ENCODE measurements around the gene KYNU.
A peak's percentile ranks its signal among the peaks of the same experiment; 100 is the strongest.
"Not testable (repeated sequence)": the region's sequence is repeated elsewhere in the genome, so short reads cannot be mapped to it uniquely, and the experiment has no call there.

KYNU gene

DNA sequence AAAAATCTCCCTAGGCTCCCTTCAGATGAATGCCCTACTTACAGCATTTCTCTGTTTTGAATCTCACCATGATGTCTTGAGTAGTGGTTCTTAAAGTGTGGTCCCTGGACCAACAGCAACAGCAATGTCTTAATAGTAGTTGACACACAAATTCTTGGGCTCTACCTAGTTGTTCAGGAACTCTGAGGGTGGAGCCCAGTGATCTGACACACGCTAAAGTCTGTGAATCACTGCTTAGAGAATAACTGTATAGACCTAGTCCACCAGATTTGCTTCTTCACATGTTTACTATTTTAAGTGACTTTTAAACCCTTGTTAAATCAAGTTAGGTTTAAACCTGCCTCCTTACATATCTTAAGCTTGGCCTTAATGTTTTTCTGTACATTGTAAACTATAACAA is 204.2 kb downstream of the KYNU start:
- no peak overlapping the region for H3K4me3 ChIP-seq (ENCODE audit: control insufficient read depth, low read depth, low read length)
- no peak for DNase-seq (ENCODE audit: low read depth)
- no peak for TF ChIP-seq CTCF (IDR thresholded peaks at IDR 0.05; ENCODE audit: control insufficient read depth, insufficient read depth, low read depth, low read length, missing control alignments)

DNA sequence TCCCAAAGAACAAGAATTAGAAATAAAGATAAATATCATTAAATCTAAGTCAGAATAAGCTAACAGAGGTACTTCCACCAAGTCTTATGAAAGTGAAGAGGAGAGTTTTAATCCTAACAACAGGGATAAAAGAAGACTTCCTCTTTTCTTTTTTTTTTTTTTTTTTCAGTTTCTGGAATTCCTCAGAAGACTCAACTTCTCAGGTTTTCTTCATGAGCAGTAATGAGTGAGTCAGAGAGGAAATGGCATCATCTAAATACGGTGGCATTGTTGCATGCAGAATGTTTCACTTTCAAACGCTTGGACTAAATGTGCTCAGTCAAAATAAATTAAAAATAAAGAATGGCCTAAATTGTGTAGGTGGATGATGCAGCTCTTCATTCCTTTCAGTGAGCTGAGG is 206.2 kb downstream of the KYNU start:
- DNase-seq (ENCODE audit: low read depth) = peak; percentile 33
- TF ChIP-seq CTCF (IDR thresholded peaks at IDR 0.05; ENCODE audit: control insufficient read depth, insufficient read depth, low read depth, low read length, missing control alignments) = no peak
- H3K4me3 ChIP-seq (ENCODE audit: control insufficient read depth, low read depth, low read length) = no peak overlapping the region

DNA sequence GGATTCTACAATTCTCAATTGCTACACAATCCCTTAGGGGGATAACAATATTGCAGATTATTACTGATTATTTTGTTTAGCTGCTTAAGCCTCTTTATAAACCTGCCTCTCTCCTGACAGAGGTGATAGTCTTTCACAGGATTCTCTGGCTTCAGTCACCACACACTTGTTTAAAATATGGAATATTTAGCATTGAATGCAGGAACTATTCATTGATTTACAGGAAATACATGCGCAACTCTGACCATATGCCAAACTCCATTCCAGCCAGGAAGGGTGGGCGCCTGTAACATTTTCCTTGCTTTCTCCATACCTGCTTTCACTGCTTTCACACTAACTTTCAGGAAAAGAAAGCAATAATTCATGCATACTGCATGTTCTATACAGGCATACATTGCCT is 207.0 kb downstream of the KYNU start:
- no peak for TF ChIP-seq CTCF (IDR thresholded peaks at IDR 0.05; ENCODE audit: control insufficient read depth, insufficient read depth, low read depth, low read length, missing control alignments)
- no peak for DNase-seq (ENCODE audit: low read depth)

GRCh38 chr2:143085125-143085784 is 207.8 kb downstream of the KYNU start:
- TF ChIP-seq CTCF (IDR thresholded peaks at IDR 0.05; ENCODE audit: control insufficient read depth, insufficient read depth, low read depth, low read length, missing control alignments) = no peak
- DNase-seq (ENCODE audit: low read depth) = no peak
- H3K4me3 ChIP-seq (ENCODE audit: control insufficient read depth, low read depth, low read length) = no peak overlapping the region

More for the DNA sequence above, 207.0 kb downstream of the KYNU start:
- H3K4me3 ChIP-seq (ENCODE audit: control insufficient read depth, low read depth, low read length) = no peak overlapping the region

- TF ChIP-seq CTCF (IDR thresholded peaks at IDR 0.05; ENCODE audit: control insufficient read depth, insufficient read depth, low read depth, low read length, missing control alignments) = no peak
- H3K4me3 ChIP-seq (ENCODE audit: control insufficient read depth, low read depth, low read length) = no peak overlapping the region
- DNase-seq (ENCODE audit: low read depth) = no peak
These were observed 209.6 kb downstream of the KYNU start for GRCh38 chr2:143087033-143087432.

DNA sequence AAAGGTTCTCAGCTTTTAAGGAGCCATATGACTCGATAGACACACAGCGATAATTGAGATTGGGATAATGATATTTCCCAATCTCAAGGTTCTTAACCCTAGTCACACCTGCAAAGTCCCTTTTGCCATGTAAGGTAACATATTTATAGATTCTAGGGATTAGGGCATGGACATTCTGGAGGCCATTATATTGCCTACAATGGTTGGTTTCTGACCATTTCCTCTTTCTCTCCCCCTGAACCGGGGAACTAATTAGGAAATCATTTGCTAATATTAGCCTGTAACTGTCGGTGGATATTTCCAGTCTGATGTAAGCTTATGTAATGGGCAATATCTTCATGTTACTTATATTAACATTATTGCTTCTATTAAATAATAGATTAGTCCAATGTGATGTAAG is 210.9 kb downstream of the KYNU start:
- no peak for TF ChIP-seq CTCF (IDR thresholded peaks at IDR 0.05; ENCODE audit: control insufficient read depth, insufficient read depth, low read depth, low read length, missing control alignments)
- H3K4me3 ChIP-seq (ENCODE audit: control insufficient read depth, low read depth, low read length) = no peak overlapping the region
- no peak for DNase-seq (ENCODE audit: low read depth)

DNA sequence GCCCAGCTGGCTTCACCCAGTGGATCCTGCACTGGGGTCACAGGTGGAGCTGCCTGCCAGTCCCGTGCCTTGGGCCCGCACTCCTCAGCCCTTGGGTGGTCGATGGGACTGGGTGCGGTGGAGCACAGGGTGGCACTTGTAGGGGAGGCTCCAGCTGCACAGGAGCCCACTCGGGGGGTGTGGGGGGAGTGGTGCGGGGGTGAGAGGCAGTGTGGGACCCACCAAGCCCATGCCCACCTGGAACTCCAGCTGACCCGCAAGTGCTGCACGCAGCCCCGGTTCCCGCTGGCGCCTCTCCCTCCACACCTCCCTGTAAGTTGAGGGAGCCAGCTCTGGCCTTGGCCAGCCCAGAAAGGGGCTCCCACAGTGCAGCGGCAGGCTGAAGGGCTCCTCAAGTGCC is 212.1 kb downstream of the KYNU start:
- not testable (repeated sequence) for H3K4me3 ChIP-seq (ENCODE audit: control insufficient read depth, low read depth, low read length); DNase-seq (ENCODE audit: low read depth)
